ENCODE data around the gene ITIH3.

ITIH3 gene

GRCh38 chr3:52779011-52779836, 15.4 kb upstream of the ITIH3 start:
- no peak for DNase-seq

- no peak for DNase-seq
Observed at GRCh38 chr3:52779837-52780585, 14.6 kb upstream of the ITIH3 start.

GRCh38 chr3:52781741-52782140, 12.9 kb upstream of the ITIH3 start:
- DNase-seq = no peak

- DNase-seq = no peak
Observed at GRCh38 chr3:52782412-52783210, 12.0 kb upstream of the ITIH3 start.

- no peak for DNase-seq
Observed at GRCh38 chr3:52783211-52783555, 11.4 kb upstream of the ITIH3 start.

GRCh38 chr3:52784021-52784621, 10.5 kb upstream of the ITIH3 start:
- DNase-seq = no peak

GRCh38 chr3:52784931-52785590, 9.5 kb upstream of the ITIH3 start:
- no peak for DNase-seq

GRCh38 chr3:52786330-52787215, 8.0 kb upstream of the ITIH3 start:
- DNase-seq = no peak

GRCh38 chr3:52787246-52787645, 7.3 kb upstream of the ITIH3 start:
- DNase-seq = no peak

- DNase-seq = no peak
Observed at GRCh38 chr3:52787672-52788625, 6.6 kb upstream of the ITIH3 start.

- no peak for DNase-seq
Observed at GRCh38 chr3:52788890-52789745, 5.5 kb upstream of the ITIH3 start.

- no peak for DNase-seq
Observed at GRCh38 chr3:52789746-52790040, 4.9 kb upstream of the ITIH3 start.

- no peak for DNase-seq
Observed at GRCh38 chr3:52790337-52790736, 4.3 kb upstream of the ITIH3 start.

GRCh38 chr3:52790741-52791140, 3.9 kb upstream of the ITIH3 start:
- DNase-seq = no peak

GRCh38 chr3:52791366-52791765, 3.2 kb upstream of the ITIH3 start:
- DNase-seq = no peak

- DNase-seq = no peak
Observed at GRCh38 chr3:52791928-52792327, 2.7 kb upstream of the ITIH3 start.

- DNase-seq = no peak
Observed at GRCh38 chr3:52792413-52792812, 2.2 kb upstream of the ITIH3 start.

GRCh38 chr3:52792961-52793695, 1.5 kb upstream of the ITIH3 start:
- DNase-seq = no peak
